Calu3 (cell line): ENCODE data around the gene GABRB3. TPM values are rescaled to one million over a fixed set of nuclear protein-coding genes. Genes with fewer than 3 reads are reported as not detected.

Experiments
- BruUV-seq: library from RNA; stranded (reverse); fragments of 400-500 nt; replicated peaks from 2 replicates; lab custom pipeline; 2021; lab: Mats Ljungman, UMichigan
- CTCF ChIA-PET: fragments of 300-600 bp; sonication (Branson Sonifier 250); formaldehyde crosslinking; loops from one replicate; lab custom pipeline; 2022; ENCODE audit warnings: antibody characterized with exemption; lab: Charles Lee
- DNase-seq: peaks from one replicate; pipeline ENCODE4 v3.0.0; 2022
- H3K27ac Mint-ChIP-seq: one replicate; pipeline ENCODE4 v1.8.0; 2022; ENCODE audit warnings: mixed read lengths; ENCODE audit not compliant: unreplicated experiment
- H3K27me3 Mint-ChIP-seq: one replicate; pipeline ENCODE4 v1.8.0; 2022; ENCODE audit warnings: mixed read lengths; ENCODE audit not compliant: unreplicated experiment
- H3K36me3 Mint-ChIP-seq: one replicate; pipeline ENCODE4 v1.8.0; 2022; ENCODE audit warnings: mild to moderate bottlenecking, moderate library complexity, mixed read lengths; ENCODE audit not compliant: insufficient read depth, unreplicated experiment
- H3K4me1 Mint-ChIP-seq: one replicate; pipeline ENCODE4 v1.8.0; 2022; ENCODE audit warnings: mild to moderate bottlenecking, low read depth, mixed read lengths; ENCODE audit not compliant: unreplicated experiment
- H3K4me3 Mint-ChIP-seq: one replicate; pipeline ENCODE4 v1.8.0; 2022; ENCODE audit warnings: mild to moderate bottlenecking, low read depth, moderate library complexity, mixed read lengths; ENCODE audit not compliant: unreplicated experiment
- H3K9me3 Mint-ChIP-seq: one replicate; pipeline ENCODE4 v1.8.0; 2022; ENCODE audit warnings: low read depth, mixed read lengths; ENCODE audit not compliant: unreplicated experiment
- intact Hi-C: fragments of 100-400 bp; cut with micrococcal nuclease; formaldehyde crosslinking; loops from one replicate; pipeline ENCODE4 v1.10.0; 2022; ENCODE audit not compliant: unreplicated experiment
- total RNA-seq: library from RNA; stranded (reverse); gene quantifications from 2 replicates; pipeline ENCODE4 v1.2.3, GENCODE V29; 2022
- TF ChIP-seq, protein P1 (sequence below): fragments of 200-600 bp; IDR thresholded peaks from one replicate; pipeline ENCODE4 v1.8.0; 2022; ENCODE audit warnings: antibody characterized with exemption; ENCODE audit not compliant: unreplicated experiment

GABRB3 gene
- total RNA-seq, 1 experiment from 2014 or later, result not detected

- no TSS peak for BruUV-seq
- no peak overlapping the region for H3K27ac Mint-ChIP-seq
- no peak for DNase-seq
- no peaks in the 10 kb centered on the region for H3K36me3 Mint-ChIP-seq
- peaks cover 6% of the 10 kb centered on the region for H3K9me3 Mint-ChIP-seq
- no peaks in the 10 kb centered on the region for H3K27me3 Mint-ChIP-seq
- H3K4me3 Mint-ChIP-seq, result no peak overlapping the region
- intact Hi-C loops, result no loop called here
- CTCF ChIA-PET, result no interaction called here
- H3K4me1 Mint-ChIP-seq, result no peaks in the 10 kb centered on the region
- TF ChIP-seq, protein P1, sequence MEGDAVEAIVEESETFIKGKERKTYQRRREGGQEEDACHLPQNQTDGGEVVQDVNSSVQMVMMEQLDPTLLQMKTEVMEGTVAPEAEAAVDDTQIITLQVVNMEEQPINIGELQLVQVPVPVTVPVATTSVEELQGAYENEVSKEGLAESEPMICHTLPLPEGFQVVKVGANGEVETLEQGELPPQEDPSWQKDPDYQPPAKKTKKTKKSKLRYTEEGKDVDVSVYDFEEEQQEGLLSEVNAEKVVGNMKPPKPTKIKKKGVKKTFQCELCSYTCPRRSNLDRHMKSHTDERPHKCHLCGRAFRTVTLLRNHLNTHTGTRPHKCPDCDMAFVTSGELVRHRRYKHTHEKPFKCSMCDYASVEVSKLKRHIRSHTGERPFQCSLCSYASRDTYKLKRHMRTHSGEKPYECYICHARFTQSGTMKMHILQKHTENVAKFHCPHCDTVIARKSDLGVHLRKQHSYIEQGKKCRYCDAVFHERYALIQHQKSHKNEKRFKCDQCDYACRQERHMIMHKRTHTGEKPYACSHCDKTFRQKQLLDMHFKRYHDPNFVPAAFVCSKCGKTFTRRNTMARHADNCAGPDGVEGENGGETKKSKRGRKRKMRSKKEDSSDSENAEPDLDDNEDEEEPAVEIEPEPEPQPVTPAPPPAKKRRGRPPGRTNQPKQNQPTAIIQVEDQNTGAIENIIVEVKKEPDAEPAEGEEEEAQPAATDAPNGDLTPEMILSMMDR, result no peak
Measured at GRCh38 chr15:26670116-26670515, 102.8 kb downstream of the GABRB3 start.

- TF ChIP-seq, protein P1, result no peak
- no peak overlapping the region for H3K27ac Mint-ChIP-seq
- intact Hi-C loops, result no loop called here
- no TSS peak for BruUV-seq
- CTCF ChIA-PET, result no interaction called here
- DNase-seq, result no peak
- no peaks in the 10 kb centered on the region for H3K27me3 Mint-ChIP-seq
- no peaks in the 10 kb centered on the region for H3K4me1 Mint-ChIP-seq
- peaks cover 4% of the 10 kb centered on the region for H3K9me3 Mint-ChIP-seq
- no peaks in the 10 kb centered on the region for H3K36me3 Mint-ChIP-seq
- H3K4me3 Mint-ChIP-seq, result no peak overlapping the region
Measured at GRCh38 chr15:26667222-26667988, 105.5 kb downstream of the GABRB3 start.

GRCh38 chr15:26665957-26666791 lies 106.7 kb downstream of the GABRB3 start:
- Mint-ChIP-seq H3K36me3 (no peaks in the 10 kb centered on the region), H3K27me3 (no peaks in the 10 kb centered on the region), H3K9me3 (peaks cover 4% of the 10 kb centered on the region), H3K4me3 (no peak overlapping the region), H3K4me1 (no peaks in the 10 kb centered on the region), H3K27ac (no peak overlapping the region)
- TF ChIP-seq, protein P1, result no peak
- no peak for DNase-seq
- CTCF ChIA-PET, result no interaction called here
- BruUV-seq, result no TSS peak
- intact Hi-C loops, result no loop called here

DNA sequence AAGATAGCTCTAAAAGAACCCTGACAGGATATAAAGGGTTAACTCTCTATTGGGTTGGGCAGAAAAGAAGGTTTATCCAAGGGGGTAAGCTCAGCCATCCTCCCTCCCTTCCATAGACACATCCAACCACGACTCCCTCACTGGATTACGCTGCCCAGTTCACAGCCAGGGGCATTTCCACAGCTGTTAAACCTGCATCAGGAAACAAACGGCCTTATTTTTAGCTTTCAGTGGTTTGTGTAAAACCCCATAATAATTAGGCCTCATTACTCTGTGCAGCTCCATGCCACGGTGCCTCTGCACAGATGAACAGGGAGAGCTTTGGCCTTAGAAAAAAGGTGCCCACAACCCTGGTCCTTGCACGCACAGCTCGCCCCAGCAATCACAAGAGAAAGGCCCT lies 110.6 kb downstream of the GABRB3 start:
- no TSS peak for BruUV-seq
- H3K4me1 Mint-ChIP-seq, result no peaks in the 10 kb centered on the region
- no peaks in the 10 kb centered on the region for H3K36me3 Mint-ChIP-seq
- CTCF ChIA-PET, result no interaction called here
- H3K9me3 Mint-ChIP-seq, result no peaks in the 10 kb centered on the region
- DNase-seq, result no peak
- no peak overlapping the region for H3K27ac Mint-ChIP-seq
- TF ChIP-seq, protein P1, result no peak
- H3K4me3 Mint-ChIP-seq, result no peak overlapping the region
- intact Hi-C loops, result no loop called here
- no peaks in the 10 kb centered on the region for H3K27me3 Mint-ChIP-seq
